HCEC 1CT (cell line): ENCODE results near the gene XRCC4.
"Not testable (repeated sequence)": the region's sequence is repeated elsewhere in the genome, so short reads cannot be mapped to it uniquely, and the experiment has no call there.

Experiments
- DNase-seq: peaks from one replicate; pipeline ENCODE4 v3.0.0-alpha.2; 2017

XRCC4 gene

DNA sequence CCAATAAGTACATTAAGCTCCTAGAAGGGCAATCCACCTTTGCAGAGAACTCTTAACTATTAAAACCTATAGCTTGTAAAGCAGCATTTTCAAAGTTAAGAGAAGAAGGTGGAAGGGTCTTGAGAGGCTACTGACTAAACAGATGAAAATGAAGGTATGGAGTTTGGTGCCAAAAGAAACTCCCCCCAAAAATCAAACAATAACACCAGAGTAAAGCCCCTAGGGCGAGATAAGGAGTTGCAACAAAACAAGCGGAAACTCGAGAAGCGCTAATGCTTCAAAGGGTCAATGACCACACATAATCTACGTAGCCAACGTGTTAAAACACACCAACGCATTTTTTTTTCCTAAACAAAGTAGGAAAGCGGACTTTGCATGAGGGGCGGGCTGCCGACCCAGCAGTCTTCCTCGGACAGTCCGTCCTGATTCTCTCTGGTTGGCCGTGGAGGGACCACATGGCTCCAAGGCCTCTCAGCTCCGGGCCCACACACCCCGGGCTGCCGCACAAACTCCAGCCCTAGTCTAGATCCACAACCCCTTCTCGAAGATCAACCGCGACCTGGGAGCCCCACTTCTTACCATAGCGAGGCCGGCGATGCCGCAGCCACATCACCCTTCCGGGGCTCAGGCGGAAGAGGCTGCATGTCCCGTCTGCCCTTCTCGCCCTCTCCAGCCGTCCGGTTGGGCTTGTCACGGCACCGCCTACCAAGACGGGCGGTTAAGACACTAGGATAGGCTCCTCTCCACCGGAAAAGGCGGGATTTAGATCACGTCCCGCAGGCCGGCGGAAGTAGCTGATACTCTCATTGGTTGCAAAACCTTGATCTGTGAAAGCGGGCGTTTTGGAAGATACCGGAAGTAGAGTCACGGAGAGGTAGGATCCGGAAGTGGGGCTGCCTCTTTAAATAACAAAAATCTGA, at the start of gene XRCC4, which contains the start of gene TMEM167A:
TSS of gene XRCC4 (plus strand) at position 806 of the 920 bp plus-strand sequence. CDS start 27,373 bp downstream, outside the sequence.
TSS of gene TMEM167A (minus strand) at position 653 of the 920 bp plus-strand sequence. CDS start at position 582, 71 bp downstream.
- DNase-seq, result peak; percentile 99

DNA sequence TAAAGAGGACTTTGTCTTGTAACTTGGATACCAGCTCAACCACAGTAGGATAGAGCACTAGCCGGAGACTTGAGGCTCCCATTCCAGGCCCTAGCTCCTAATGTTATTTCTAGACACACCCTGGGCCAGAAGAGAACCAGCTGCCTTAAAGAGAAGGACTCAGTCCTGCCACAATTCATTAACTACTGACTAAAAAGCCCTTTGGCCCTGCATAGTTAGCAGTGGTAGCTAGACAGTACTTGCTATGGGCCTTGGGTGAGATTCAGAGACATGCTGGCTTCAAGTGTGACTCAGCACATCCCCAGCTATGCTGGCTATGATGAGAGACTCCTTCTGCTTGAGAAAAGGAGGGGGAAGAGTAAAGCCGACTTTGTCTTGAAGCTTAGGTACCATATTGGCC, 47.4 kb upstream of the XRCC4 start:
- peak; percentile 14 for DNase-seq

DNA sequence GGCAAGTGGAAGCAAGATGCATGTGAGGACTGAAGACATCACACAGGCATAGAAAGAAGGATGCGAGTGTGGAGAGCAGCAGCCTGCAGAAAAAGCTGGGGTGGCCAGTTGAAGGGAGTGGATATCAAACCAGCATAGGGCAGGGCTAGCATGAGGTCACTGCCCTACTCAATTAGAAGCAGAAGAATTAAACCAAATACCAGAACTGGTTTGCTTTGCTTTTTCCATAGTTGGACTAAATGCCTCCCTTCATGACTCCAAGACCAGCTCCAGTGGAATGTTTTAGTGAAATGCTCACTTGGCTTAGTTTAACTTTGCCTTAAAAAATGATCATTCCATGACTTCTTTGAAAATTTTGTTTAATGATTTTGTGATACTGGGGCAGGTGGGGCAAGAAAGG, 46.0 kb upstream of the XRCC4 start:
- DNase-seq, result no peak

DNA sequence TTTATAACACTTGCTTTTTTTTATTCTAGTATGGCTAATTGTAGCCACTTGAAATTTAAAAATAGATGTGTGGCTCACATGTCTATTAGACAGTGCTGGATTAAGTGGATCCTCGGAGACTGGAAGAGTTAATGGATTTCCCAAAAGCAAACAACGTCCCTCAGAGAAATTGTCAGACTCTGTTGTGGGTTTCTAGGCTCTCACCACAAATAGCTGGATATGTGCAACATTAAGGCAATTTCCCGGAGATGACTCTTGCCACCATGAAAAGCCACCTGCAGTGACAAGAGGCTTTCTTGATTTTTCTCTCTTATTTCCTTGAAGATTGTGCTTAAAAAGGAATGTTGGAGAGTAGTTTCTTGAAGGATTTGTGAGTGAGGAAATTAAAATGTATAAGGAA, 43.3 kb upstream of the XRCC4 start:
- DNase-seq, result no peak

DNA sequence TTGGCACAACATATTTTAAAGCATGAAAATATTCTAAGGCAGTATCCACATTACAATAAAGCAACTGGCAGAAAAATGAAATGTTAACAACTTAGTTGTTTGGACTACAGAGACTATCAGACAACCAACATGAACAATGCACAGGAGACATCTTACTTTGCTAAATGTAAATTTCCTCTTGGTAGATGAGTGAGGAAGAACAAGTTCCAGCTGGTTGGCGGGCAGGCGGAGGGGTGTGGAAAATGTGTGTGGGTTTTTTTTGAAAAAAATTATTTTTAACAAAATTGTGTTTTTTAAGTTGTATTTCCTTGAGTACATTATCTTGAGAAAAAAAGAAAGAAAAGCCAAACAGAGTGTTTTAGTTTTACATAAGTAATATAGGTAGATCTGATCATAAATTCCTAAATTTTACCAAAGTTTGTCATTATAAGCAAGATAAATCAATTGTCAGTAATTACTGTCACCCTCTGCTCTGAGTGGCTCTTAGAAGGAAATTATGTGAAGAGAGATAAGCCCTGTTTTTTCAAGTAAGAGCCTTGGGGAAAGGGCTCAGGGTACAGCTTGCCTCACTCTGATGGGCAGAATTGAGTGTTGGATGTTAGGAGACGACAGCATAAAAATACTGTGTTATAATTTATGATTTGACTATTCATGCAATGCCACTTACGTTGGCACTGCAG, 42.7 kb upstream of the XRCC4 start:
- no peak for DNase-seq

DNA sequence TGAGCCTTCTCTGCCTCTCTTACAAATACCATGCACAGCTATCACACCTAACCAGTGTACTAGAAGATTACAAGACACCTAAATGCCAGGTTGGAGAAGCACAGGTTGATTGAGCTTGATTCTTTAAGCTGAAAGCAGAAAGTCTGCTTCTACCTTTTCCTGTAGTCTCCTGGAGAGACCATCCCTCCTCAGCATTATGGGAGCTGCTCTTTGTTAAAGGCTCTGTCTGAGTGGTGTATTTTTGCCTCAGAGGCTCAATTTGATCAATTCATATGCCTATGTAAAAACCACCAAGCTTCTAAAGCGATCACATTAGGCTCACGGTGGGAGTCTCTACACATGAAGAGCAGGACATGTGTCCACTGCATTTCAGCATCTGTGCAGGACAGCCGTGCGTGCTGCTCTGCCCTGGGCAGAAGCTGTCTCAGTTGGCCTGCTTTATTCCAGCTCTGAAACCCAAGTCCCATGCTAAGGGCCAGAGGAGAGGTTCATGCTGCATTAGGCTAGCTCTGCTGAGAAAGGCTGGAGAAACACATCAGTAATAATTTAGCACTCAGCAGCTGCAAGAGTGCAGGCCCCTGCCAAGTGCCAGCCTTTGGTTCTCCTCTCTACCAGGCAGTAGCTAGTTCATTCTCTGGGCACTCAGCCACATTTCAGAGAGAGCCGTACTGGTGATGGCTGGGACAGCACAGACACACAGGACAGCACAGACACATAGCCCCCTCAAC, 41.8 kb upstream of the XRCC4 start:
- DNase-seq, result no peak

GRCh38 chr5:83036991-83037575, 40.3 kb upstream of the XRCC4 start:
- no peak for DNase-seq

DNA sequence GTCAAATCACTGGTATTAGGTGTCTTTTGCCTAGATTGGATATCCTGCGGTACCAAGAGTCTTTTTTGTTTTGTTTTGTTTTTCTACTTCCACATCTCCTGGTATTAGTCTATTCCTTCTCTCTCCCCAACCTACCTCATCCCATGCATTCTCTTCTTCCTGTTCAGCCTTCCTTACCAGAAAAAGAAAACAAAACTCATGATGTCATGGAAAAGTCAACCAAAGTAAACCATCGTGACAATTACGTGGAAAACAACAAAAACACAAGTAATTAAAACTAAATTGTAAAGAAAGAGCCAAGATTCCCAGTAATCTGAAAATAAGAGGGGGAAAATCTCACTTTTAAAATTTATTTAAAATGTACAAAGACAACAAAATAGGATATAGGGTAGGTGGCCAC, 38.4 kb upstream of the XRCC4 start:
- DNase-seq, result no peak

GRCh38 chr5:83042507-83042906, 34.8 kb upstream of the XRCC4 start:
- DNase-seq, result no peak

DNA sequence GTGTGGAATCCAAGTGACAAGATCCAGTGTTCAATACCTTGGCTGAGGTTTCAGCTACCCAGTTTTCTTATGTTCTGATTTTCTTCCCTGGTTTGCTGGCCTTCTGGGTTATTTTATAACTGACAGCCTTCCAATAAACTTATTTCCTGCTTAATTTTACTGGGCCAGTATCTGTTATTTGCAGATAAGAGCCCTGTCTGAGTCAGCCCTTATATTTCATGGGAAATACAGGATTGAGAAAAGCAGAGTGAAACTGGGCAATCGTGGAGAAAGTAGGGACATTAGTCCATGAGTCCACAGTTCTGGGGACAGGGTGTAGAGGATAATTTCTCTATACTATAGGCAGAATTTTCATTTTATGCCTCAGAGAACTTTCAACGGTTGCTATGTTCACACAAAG, 32.4 kb upstream of the XRCC4 start:
- DNase-seq, result no peak

DNA sequence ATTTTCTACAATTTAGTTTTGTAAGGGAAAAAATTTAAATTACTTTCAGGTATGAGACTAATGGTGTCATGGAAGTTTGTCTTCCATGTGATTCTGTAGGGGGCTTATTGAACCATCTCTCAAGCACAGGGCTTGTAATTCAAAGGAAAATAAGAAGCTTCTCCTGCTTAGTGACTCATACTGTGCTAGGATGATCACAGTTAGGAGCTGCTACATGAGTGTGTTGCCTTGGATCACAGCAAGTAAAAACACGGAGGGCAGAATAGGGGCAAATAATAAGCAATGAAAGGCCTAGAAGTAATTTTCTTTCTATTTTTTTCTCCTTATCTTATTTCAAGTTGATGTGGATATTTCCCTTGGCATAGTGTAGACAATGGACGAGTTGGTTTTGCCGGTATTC, 29.1 kb upstream of the XRCC4 start:
- no peak for DNase-seq

DNA sequence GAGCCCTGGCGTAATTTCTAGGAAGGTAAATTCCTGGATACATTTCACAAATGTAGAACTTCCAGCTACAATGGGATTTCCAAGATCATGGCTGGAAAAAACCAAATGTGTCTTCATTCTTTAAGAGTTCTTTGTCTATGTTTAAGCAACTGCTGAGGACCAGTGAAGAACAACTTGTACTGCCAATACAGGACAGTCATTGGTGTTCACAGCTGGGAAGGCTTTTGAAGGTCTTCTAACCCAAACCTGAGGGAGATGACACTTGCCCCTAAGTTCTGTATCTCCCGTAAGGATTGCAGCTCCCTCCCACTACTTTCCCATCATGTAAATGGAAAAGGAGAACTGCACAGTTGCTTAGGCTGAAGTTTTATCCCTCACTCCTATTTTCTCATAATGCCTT, 28.5 kb upstream of the XRCC4 start:
- no peak for DNase-seq

GRCh38 chr5:83049370-83049885, 27.9 kb upstream of the XRCC4 start:
- no peak for DNase-seq

- no peak for DNase-seq
These were observed 26.5 kb upstream of the XRCC4 start for GRCh38 chr5:83050723-83051340.

- DNase-seq, result no peak
These were observed 22.2 kb upstream of the XRCC4 start for GRCh38 chr5:83055166-83055565.

DNA sequence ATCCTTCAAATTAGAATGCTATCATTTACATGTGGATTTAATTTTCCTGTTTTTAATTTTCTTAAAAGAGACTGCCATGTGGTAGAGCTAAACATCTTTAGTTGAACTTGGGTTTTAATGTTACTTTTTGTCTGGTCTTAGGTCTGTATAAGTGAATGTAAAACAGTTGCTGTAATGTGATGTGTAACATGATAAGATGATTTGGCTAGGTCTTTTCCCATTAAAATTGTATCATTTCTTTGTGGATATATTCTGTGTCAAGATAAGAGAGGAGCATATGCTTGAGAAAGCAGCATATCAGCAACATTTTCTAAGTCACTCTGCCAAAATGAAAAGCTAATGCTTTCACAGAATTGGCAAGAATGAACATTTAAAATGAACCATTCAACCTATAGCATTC, 18.6 kb upstream of the XRCC4 start:
- no peak for DNase-seq

- DNase-seq, result no peak
These were observed 18.0 kb upstream of the XRCC4 start for GRCh38 chr5:83059341-83059740.

DNA sequence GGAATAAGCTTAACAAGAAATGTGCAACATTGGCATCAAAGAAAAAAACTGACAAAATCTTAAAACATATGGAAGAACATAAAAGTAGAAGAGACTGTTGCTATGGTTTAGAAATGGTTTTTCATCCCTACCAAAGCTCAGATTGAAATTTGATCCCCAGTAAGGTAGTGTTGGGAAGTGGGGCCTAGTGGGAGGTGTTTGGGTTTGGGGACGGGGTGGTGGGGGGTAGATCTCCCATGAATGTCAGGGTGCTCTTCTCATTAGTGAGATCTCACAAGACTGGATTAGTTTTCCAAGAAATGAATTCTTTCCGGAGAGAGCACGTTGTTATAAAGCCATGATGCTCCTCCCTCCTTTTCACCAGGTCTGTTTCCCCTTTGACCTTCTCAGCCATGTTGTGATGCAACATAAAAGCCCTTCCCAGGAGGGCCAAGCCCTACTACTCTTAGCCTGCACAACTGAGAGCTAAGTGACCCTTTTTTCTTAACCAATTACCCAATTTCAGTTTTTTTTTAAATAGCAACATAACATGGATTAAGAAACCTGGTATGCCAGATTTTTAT, 10.7 kb upstream of the XRCC4 start:
- DNase-seq, result no peak

DNA sequence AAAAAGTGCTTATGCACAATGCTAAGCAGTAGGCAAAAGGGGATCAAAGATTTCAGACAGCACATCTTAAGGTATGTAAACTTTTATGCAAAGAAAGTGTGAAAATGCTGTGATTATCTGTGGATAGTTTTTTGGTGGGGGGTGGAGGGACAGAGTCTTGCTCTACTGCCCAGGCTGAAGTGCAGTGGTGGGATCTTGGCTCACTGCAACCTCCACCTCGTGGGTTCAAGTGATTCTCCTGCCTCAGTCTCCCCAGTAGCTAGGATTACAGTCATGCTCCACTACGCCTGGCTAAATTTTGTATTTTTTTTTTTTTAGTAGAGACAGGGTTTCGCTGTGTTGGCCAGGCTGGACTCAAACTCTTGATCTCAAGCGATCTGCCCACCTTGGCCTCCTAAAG, 10.0 kb upstream of the XRCC4 start:
- not testable (repeated sequence) for DNase-seq

DNA sequence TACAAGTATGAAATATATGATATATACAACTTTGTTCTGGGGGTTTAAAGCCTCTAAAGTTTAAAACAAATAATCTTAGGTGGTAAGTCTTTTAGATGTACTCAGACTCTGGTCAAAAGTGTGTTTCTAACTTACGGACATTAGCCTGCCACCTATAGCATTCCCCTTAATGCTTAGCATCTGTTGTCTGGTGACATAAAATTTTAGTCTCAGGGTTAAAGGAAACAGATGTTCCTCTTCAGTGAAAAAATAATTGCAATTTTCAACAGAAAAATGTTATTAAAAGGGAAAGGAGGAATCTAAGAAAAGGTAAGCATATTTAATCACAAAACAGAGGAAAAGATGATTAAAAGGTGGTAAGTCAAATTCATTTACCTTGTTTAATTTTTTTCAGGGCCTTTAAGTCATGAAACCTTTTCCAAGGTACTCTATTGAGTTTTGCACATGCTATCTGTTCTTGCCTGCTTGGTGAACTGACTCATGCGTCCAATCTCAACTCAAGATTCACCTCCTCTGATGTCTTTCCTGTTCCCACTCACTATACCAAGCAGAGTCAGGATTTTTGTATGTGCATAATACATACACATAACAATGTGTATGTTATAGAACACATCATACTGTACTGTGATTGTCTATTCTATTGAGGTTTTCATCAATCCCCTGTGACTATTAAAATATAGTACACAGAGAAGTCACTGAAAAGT, 8.1 kb upstream of the XRCC4 start:
- DNase-seq, result no peak
